GM23248 (cell line): ENCODE results near the gene PLPPR3. TPM values are rescaled to one million over a fixed set of nuclear protein-coding genes. Genes with fewer than 3 reads are reported as not detected.
A peak's percentile ranks its signal among the peaks of the same experiment; 100 is the strongest.

Source experiments
- DNase-seq: peaks from one replicate; pipeline ENCODE4 v3.0.0-alpha.2; 2015
- H2AFZ ChIP-seq: fragments of 200-600 bp; sonication (generic); 2 replicates; pipeline ENCODE4 v1.6.1; 2016; ENCODE audit warnings: antibody characterized with exemption
- H3F3A ChIP-seq: fragments of 200-600 bp; sonication (generic); 2 replicates; pipeline ENCODE4 v1.6.1; 2016; ENCODE audit warnings: mild to moderate bottlenecking, antibody characterized with exemption, mixed run types; ENCODE audit not compliant: insufficient read depth
- H3K27ac ChIP-seq: fragments of 200-600 bp; sonication (generic); 2 replicates; pipeline ENCODE4 v1.5.1; 2016; ENCODE audit warnings: mild to moderate bottlenecking
- H3K27me3 ChIP-seq: fragments of 200-600 bp; sonication (generic); replicated peaks from 2 replicates; pipeline ENCODE4 v1.6.1; 2016; ENCODE audit warnings: mild to moderate bottlenecking; ENCODE audit not compliant: insufficient read depth
- H3K36me3 ChIP-seq: fragments of 200-600 bp; sonication (generic); 2 replicates; pipeline ENCODE4 v1.6.1; 2016; ENCODE audit warnings: low read depth, mild to moderate bottlenecking
- H3K4me1 ChIP-seq: fragments of 200-600 bp; sonication (generic); 2 replicates; pipeline ENCODE4 v1.6.1; 2016; ENCODE audit warnings: mild to moderate bottlenecking; ENCODE audit not compliant: insufficient read depth
- H3K4me2 ChIP-seq: fragments of 200-600 bp; sonication (generic); one replicate; pipeline ENCODE4 v1.6.1; 2016; ENCODE audit warnings: mild to moderate bottlenecking; ENCODE audit not compliant: unreplicated experiment
- H3K4me3 ChIP-seq: fragments of 200-600 bp; sonication (generic); 2 replicates; pipeline ENCODE4 v1.5.1; 2016; ENCODE audit warnings: mild to moderate bottlenecking
- H3K79me2 ChIP-seq: fragments of 200-600 bp; sonication (generic); 2 replicates; pipeline ENCODE4 v1.6.1; 2016; ENCODE audit warnings: mild to moderate bottlenecking; ENCODE audit not compliant: insufficient read depth
- H3K9ac ChIP-seq: fragments of 200-600 bp; sonication (generic); 2 replicates; pipeline ENCODE4 v1.6.1; 2016; ENCODE audit warnings: mild to moderate bottlenecking
- H3K9me2 ChIP-seq: fragments of 200-600 bp; sonication (generic); 2 replicates; pipeline ENCODE4 v1.6.1; 2016; ENCODE audit warnings: mixed run types, mild to moderate bottlenecking, moderate library complexity; ENCODE audit not compliant: insufficient read depth
- H3K9me3 ChIP-seq: fragments of 200-600 bp; sonication (generic); one replicate; pipeline ENCODE4 v1.6.1; 2017; ENCODE audit warnings: low read depth
- H4K20me1 ChIP-seq: fragments of 200-600 bp; sonication (generic); 2 replicates; pipeline ENCODE4 v1.6.0; 2016; ENCODE audit not compliant: insufficient read depth
- EZH2 ChIP-seq: fragments of 200-600 bp; sonication (generic); IDR thresholded peaks from 2 replicates; pipeline ENCODE4 v1.6.1; 2018; ENCODE audit warnings: antibody characterized with exemption, mild to moderate bottlenecking; ENCODE audit not compliant: insufficient read depth, poor library complexity, severe bottlenecking
- EZH2phosphoT487 ChIP-seq: fragments of 200-600 bp; sonication (generic); IDR thresholded peaks from 2 replicates; pipeline ENCODE4 v1.6.1; 2018; ENCODE audit warnings: antibody characterized with exemption, moderate library complexity, mild to moderate bottlenecking, low read depth; ENCODE audit not compliant: insufficient read depth
- WGBS, 2 experiments: methylation state at CpG; one replicate each; pipeline ENCODE4 v1.1.6; 2015 to 2017; ENCODE audit warnings: low lambda C conversion rate in 2 of 2, low coverage in 1 of 2; ENCODE audit errors: missing lambda C conversion rate in 2 of 2; 5-methylcytosine and 5-hydroxymethylcytosine counted together
- in situ Hi-C: fragments of 300-500 bp; cut with MboI; formaldehyde crosslinking; loops from 2 replicates; pipeline ENCODE4 v1.15.0; 2020
- polyA plus RNA-seq: library from polyadenylated mRNA; unstranded; fragments of >200 nt; fragmentation: Nextera tagmentation; extraction: Ambion mirVana; gene quantifications from 2 replicates; pipeline ENCODE4 v1.2.1, GENCODE V29; 2016
- total RNA-seq: library from RNA; depleted of rRNA; stranded (reverse); fragments of >200 nt; shearing (Covaris generic); gene quantifications from 2 replicates; pipeline ENCODE4 v1.2.3, GENCODE V29; 2014

The PLPPR3 gene
- total and polyA plus RNA-seq, 2 experiments from 2014 or later = 0.32 TPM; not detected in 1

GRCh38 chr19:861141-861755 is 39.5 kb upstream of the PLPPR3 start:
- no peak for TF ChIP-seq EZH2
- no peak for TF ChIP-seq EZH2phosphoT487
- no peak overlapping the region for H3K9ac ChIP-seq
- no peaks in the 10 kb centered on the region for H3K27me3 ChIP-seq
- no peaks in the 10 kb centered on the region for H3K36me3 ChIP-seq
- 73 to 88% methylated on average over 8 to 34 of the region's 35 CpGs for WGBS, 2 experiments
- no peak overlapping the region for H3K4me2 ChIP-seq
- no peaks in the 10 kb centered on the region for H3K79me2 ChIP-seq
- H2AFZ ChIP-seq = no peak overlapping the region
- in situ Hi-C loops = no loop called here
- H4K20me1 ChIP-seq = no peaks in the 10 kb centered on the region
- H3F3A ChIP-seq = no peaks in the 10 kb centered on the region
- no peak overlapping the region for H3K27ac ChIP-seq
- H3K4me3 ChIP-seq = no peak overlapping the region
- no peaks in the 10 kb centered on the region for H3K9me2 ChIP-seq
- DNase-seq = no peak
- peaks cover 6% of the 10 kb centered on the region for H3K4me1 ChIP-seq
- H3K9me3 ChIP-seq = no peaks in the 10 kb centered on the region

GRCh38 chr19:858868-859843 is 37.4 kb upstream of the PLPPR3 start, which contains the start of gene CFD:
Gene CFD, plus strand, starts transcription at chr19:859664. Its CDS starts 26 bp downstream, at chr19:859690.
- H2AFZ ChIP-seq = peak within 1 kb of the TSS; percentile 50

DNA sequence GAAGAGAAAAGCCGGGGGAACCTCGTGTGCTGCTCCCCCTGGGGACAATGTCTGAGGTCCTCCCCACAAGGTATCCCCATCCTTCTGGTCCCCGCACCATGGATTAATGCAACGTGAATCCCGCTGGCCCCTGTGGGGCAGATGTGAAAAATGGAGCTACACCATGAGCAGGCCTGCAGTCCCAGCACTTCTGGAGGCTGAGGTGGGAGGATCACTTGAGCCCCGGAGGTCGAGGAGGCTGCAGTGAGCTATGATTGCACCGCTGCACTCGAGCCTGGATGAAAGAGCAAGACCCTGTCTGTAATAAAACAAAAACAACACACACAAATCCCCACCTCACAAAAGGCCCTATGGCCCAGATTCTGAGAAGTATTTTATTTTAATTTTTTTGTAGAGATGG is 36.5 kb upstream of the PLPPR3 start:
- 68 to 71% methylated on average over 9 of the region's 9 CpGs for WGBS, 2 experiments
- no peaks in the 10 kb centered on the region for H3K9me3 ChIP-seq
- H3F3A ChIP-seq = no peaks in the 10 kb centered on the region
- H3K9me2 ChIP-seq = no peaks in the 10 kb centered on the region
- no peaks in the 10 kb centered on the region for H4K20me1 ChIP-seq
- no peak overlapping the region for H2AFZ ChIP-seq
- TF ChIP-seq EZH2phosphoT487 = no peak
- TF ChIP-seq EZH2 = no peak
- peaks cover 6% of the 10 kb centered on the region for H3K4me1 ChIP-seq
- H3K27me3 ChIP-seq = no peaks in the 10 kb centered on the region
- in situ Hi-C loops = no loop called here
- H3K4me2 ChIP-seq = no peak overlapping the region
- H3K79me2 ChIP-seq = no peaks in the 10 kb centered on the region
- H3K4me3 ChIP-seq = no peak overlapping the region
- DNase-seq = no peak
- H3K36me3 ChIP-seq = no peaks in the 10 kb centered on the region
- no peak overlapping the region for H3K9ac ChIP-seq
- H3K27ac ChIP-seq = no peak overlapping the region

More at GRCh38 chr19:858868-859843, 37.4 kb upstream of the PLPPR3 start, which contains the start of gene CFD:
- Histone ChIP-seq H3K4me1 (peaks cover 6% of the 10 kb centered on the region), H3K36me3 (no peaks in the 10 kb centered on the region), H3K9me3 (no peaks in the 10 kb centered on the region), H3K9ac (peak within 1 kb of the TSS; percentile 42), H3K4me2 (peak within 1 kb of the TSS; percentile 24), H3K27me3 (no peaks in the 10 kb centered on the region), H3K27ac (no peak within 1 kb of the TSS), H3K79me2 (no peaks in the 10 kb centered on the region), H3K9me2 (no peaks in the 10 kb centered on the region), H4K20me1 (no peaks in the 10 kb centered on the region), H3K4me3 (peak within 1 kb of the TSS; percentile 43), H3F3A (no peaks in the 10 kb centered on the region)
- TF ChIP-seq EZH2 = no peak
- TF ChIP-seq EZH2phosphoT487 = no peak
- WGBS, 2 experiments = 15 to 17% methylated on average over 12 to 24 of the region's 24 CpGs
- in situ Hi-C loops = no loop called here
- peak; percentile 36 for DNase-seq

DNA sequence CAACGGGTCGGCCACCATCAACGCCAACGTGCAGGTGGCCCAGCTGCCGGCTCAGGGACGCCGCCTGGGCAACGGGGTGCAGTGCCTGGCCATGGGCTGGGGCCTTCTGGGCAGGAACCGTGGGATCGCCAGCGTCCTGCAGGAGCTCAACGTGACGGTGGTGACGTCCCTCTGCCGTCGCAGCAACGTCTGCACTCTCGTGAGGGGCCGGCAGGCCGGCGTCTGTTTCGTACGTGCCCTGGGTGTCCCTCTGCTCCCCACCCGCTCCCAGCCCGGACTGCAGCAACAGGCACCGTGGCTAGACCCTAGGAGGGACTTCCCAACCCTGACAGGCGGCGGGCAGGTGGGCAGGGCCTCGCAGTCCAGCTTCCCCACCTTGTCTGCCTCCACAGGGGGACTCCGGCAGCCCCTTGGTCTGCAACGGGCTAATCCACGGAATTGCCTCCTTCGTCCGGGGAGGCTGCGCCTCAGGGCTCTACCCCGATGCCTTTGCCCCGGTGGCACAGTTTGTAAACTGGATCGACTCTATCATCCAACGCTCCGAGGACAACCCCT is 33.9 kb upstream of the PLPPR3 start:
- no peaks in the 10 kb centered on the region for H3K36me3 ChIP-seq
- peaks cover 10% of the 10 kb centered on the region for H3K4me1 ChIP-seq
- no peak overlapping the region for H3K9ac ChIP-seq
- no peaks in the 10 kb centered on the region for H4K20me1 ChIP-seq
- H3K79me2 ChIP-seq = no peaks in the 10 kb centered on the region
- H3K27me3 ChIP-seq = no peaks in the 10 kb centered on the region
- no peaks in the 10 kb centered on the region for H3K9me3 ChIP-seq
- H3K9me2 ChIP-seq = no peaks in the 10 kb centered on the region
- H3K4me3 ChIP-seq = no peak overlapping the region
- H3K4me2 ChIP-seq = no peak overlapping the region
- no peak overlapping the region for H2AFZ ChIP-seq
- no peak overlapping the region for H3K27ac ChIP-seq
- 83 to 89% methylated on average over 31 to 40 of the region's 40 CpGs for WGBS, 2 experiments
- in situ Hi-C loops = no loop called here
- H3F3A ChIP-seq = no peaks in the 10 kb centered on the region
- no peak for DNase-seq
- TF ChIP-seq EZH2 (no peak), EZH2phosphoT487 (no peak)
